Measurements from ENCODE around the gene SGMS2. TPM values are rescaled to one million over a fixed set of nuclear protein-coding genes. Genes with fewer than 3 reads are reported as not detected.

The SGMS2 gene
- total RNA-seq, 1 donor from 2014 or later = not detected

- no peaks in the 10 kb centered on the region for H3K9me3 Mint-ChIP-seq (ENCODE audit: unreplicated experiment)
- no peak for TF ChIP-seq CTCF (IDR thresholded peaks at IDR 0.05; ENCODE audit: partially characterized antibody, unreplicated experiment)
- H3K27me3 Mint-ChIP-seq (ENCODE audit: unreplicated experiment) = no peaks in the 10 kb centered on the region
- H3K27ac Mint-ChIP-seq (ENCODE audit: unreplicated experiment) = no peak overlapping the region
- no peak overlapping the region for H3K4me3 Mint-ChIP-seq (ENCODE audit: unreplicated experiment)
- DNase-seq = no peak
- H3K36me3 Mint-ChIP-seq (ENCODE audit: unreplicated experiment) = peaks cover under 1% of the 10 kb centered on the region
- no peaks in the 10 kb centered on the region for H3K4me1 Mint-ChIP-seq (ENCODE audit: low read depth, unreplicated experiment)
Measured at GRCh38 chr4:107950746-107951540, 126.2 kb downstream of the SGMS2 start.

- no peak overlapping the region for H3K4me3 Mint-ChIP-seq (ENCODE audit: unreplicated experiment)
- H3K27me3 Mint-ChIP-seq (ENCODE audit: unreplicated experiment) = no peaks in the 10 kb centered on the region
- peaks cover 7% of the 10 kb centered on the region for H3K36me3 Mint-ChIP-seq (ENCODE audit: unreplicated experiment)
- DNase-seq = no peak
- no peak overlapping the region for H3K27ac Mint-ChIP-seq (ENCODE audit: unreplicated experiment)
- H3K4me1 Mint-ChIP-seq (ENCODE audit: low read depth, unreplicated experiment) = no peaks in the 10 kb centered on the region
- H3K9me3 Mint-ChIP-seq (ENCODE audit: unreplicated experiment) = peaks cover 4% of the 10 kb centered on the region
- TF ChIP-seq CTCF (IDR thresholded peaks at IDR 0.05; ENCODE audit: partially characterized antibody, unreplicated experiment) = no peak
Measured at GRCh38 chr4:107951551-107951950, 126.8 kb downstream of the SGMS2 start.

- no peak for DNase-seq
- Mint-ChIP-seq H3K9me3 (ENCODE audit: unreplicated experiment) (peaks cover 4% of the 10 kb centered on the region), H3K4me3 (ENCODE audit: unreplicated experiment) (no peak overlapping the region), H3K27ac (ENCODE audit: unreplicated experiment) (no peak overlapping the region), H3K27me3 (ENCODE audit: unreplicated experiment) (no peaks in the 10 kb centered on the region), H3K36me3 (ENCODE audit: unreplicated experiment) (peaks cover 14% of the 10 kb centered on the region), H3K4me1 (ENCODE audit: low read depth, unreplicated experiment) (no peaks in the 10 kb centered on the region)
- no peak for TF ChIP-seq CTCF (IDR thresholded peaks at IDR 0.05; ENCODE audit: partially characterized antibody, unreplicated experiment)
Measured at GRCh38 chr4:107956011-107956410, 131.3 kb downstream of the SGMS2 start.

Other genes with a start within 250 kb of the SGMS2 start
- 105 TPM for gene PAPSS1, start 104.7 kb upstream of the SGMS2 start, total RNA-seq (ENCODE audit: unreplicated experiment)
- 4.4 TPM for gene CYP2U1, start 106.6 kb downstream of the SGMS2 start, total RNA-seq (ENCODE audit: unreplicated experiment)
- 10.8 TPM for gene HADH, start 165.0 kb downstream of the SGMS2 start, total RNA-seq (ENCODE audit: unreplicated experiment)